Keratinocyte (primary cell): ENCODE measurements around the gene PI3. TPM values are rescaled to one million over a fixed set of nuclear protein-coding genes. Genes with fewer than 3 reads are reported as not detected.

Experiments
- DNase-seq: peaks from one replicate; pipeline ENCODE4 v3.0.0-alpha.2; 2011; ENCODE audit warnings: low read depth, missing footprints, low spot score
- FAIRE-seq: peaks from 2 replicates; lab custom pipeline; 2011; peaks lifted over from hg19 to GRCh38; lab: Jason Lieb, UNC
- H2AFZ ChIP-seq: 2 replicates; pipeline ENCODE4 v1.6.0; 2012; ENCODE audit warnings: low read length, control low read depth, inconsistent platforms; ENCODE audit not compliant: control insufficient read depth
- H3K27ac ChIP-seq: 2 replicates; pipeline ENCODE4 v1.5.1; 2011; ENCODE audit warnings: low read length; ENCODE audit not compliant: control insufficient read depth, insufficient read depth
- H3K27me3 ChIP-seq: 3 replicates; pipeline ENCODE4 v1.6.0; 2011; ENCODE audit warnings: low read length; ENCODE audit not compliant: control insufficient read depth, insufficient read depth; ENCODE audit errors: extremely low read depth
- H3K36me3 ChIP-seq, 2 experiments: 2 replicates in 1 of 2; 3 replicates in 1 of 2; pipeline ENCODE4 v1.5.1; 2011; ENCODE audit warnings: low read length in 2 of 2, mild to moderate bottlenecking in 1 of 2; ENCODE audit not compliant: control insufficient read depth in 2 of 2, insufficient read depth in 2 of 2; ENCODE audit errors: extremely low read depth in 1 of 2
- H3K4me1 ChIP-seq: 3 replicates; pipeline ENCODE4 v1.5.1; 2011; ENCODE audit warnings: low read length; ENCODE audit not compliant: control insufficient read depth, insufficient read depth; ENCODE audit errors: extremely low read depth
- H3K4me2 ChIP-seq: 3 replicates; pipeline ENCODE4 v1.6.0; 2011; ENCODE audit warnings: low read depth, low read length; ENCODE audit not compliant: control insufficient read depth, insufficient read depth; ENCODE audit errors: extremely low read depth
- H3K4me3 ChIP-seq, 3 experiments: fragments of 200-600 bp in 1 of 3; sonication (generic) in 1 of 3; 2 replicates in 2 of 3; 3 replicates in 1 of 3; pipeline ENCODE4 v1.5.1; 2011 to 2016; ENCODE audit warnings: low read length in 3 of 3, mild to moderate bottlenecking in 3 of 3, control low read depth in 2 of 3, inconsistent platforms in 1 of 3, low read depth in 1 of 3, mixed read lengths in 1 of 3, mixed run types in 1 of 3, moderate library complexity in 1 of 3; ENCODE audit not compliant: control insufficient read depth in 2 of 3, insufficient read depth in 2 of 3; ENCODE audit errors: extremely low read depth in 1 of 3
- H3K79me2 ChIP-seq: 2 replicates; pipeline ENCODE4 v1.6.0; 2012; ENCODE audit warnings: low read length; ENCODE audit not compliant: control insufficient read depth, insufficient read depth
- H3K9ac ChIP-seq: 3 replicates; pipeline ENCODE4 v1.6.0; 2011; ENCODE audit warnings: low read length; ENCODE audit not compliant: control insufficient read depth, insufficient read depth; ENCODE audit errors: extremely low read depth
- H3K9me1 ChIP-seq: 3 replicates; pipeline ENCODE4 v1.6.0; 2011; ENCODE audit warnings: low read length; ENCODE audit not compliant: control insufficient read depth, insufficient read depth; ENCODE audit errors: extremely low read depth
- H3K9me3 ChIP-seq: 2 replicates; pipeline ENCODE4 v1.5.1; 2012; ENCODE audit warnings: low read depth, low read length; ENCODE audit not compliant: control insufficient read depth
- H4K20me1 ChIP-seq: 3 replicates; pipeline ENCODE4 v1.6.0; 2011; ENCODE audit warnings: low read length; ENCODE audit not compliant: control insufficient read depth, insufficient read depth; ENCODE audit errors: extremely low read depth
- EZH2 ChIP-seq: IDR thresholded peaks from one replicate; pipeline ENCODE4 v1.6.1; 2012; ENCODE audit warnings: inconsistent platforms, mild to moderate bottlenecking, low read length, moderate library complexity
- dilution Hi-C: fragments of 300-500 bp; cut with MboI; formaldehyde crosslinking; loops from one replicate; pipeline ENCODE4 v1.7.0; 2020; ENCODE audit warnings: low sequenced_read_pairs; ENCODE audit not compliant: extremely low pct_ligation_motif_present
- polyA minus RNA-seq, 3 experiments: library from RNA; depleted of rRNA, polyadenylated mRNA; stranded (reverse); fragments of >200 nt; gene quantifications; 1 replicate in 1 of 3; 2 replicates in 1 of 3; 3 replicates in 1 of 3; pipeline ENCODE4 v1.2.3, GENCODE V29; 2011
- polyA plus RNA-seq, 5 experiments: library from polyadenylated mRNA; depleted of rRNA in 3 of 5; stranded (reverse) in 3 of 5; stranded (forward) in 1 of 5; unstranded in 1 of 5; fragments of >200 nt; gene quantifications; 1 replicate in 1 of 5; 2 replicates in 3 of 5; 3 replicates in 1 of 5; pipeline versions ENCODE4 v1.2.1 to v1.2.3, GENCODE V29; 2011 to 2012; ENCODE audit warnings: missing spikeins in 2 of 5, low read depth in 1 of 5, low replicate concordance in 1 of 5
- TF ChIP-seq, protein P1 (sequence below), 3 experiments: IDR thresholded peaks in 1 of 3; conservative IDR thresholded peaks in 1 of 3; optimal IDR thresholded peaks in 1 of 3; 2 replicates in 2 of 3; 3 replicates in 1 of 3; pipeline versions ENCODE3 to v1.5.1; 2011; ENCODE audit warnings: low read length in 3 of 3, mild to moderate bottlenecking in 3 of 3, moderate library complexity in 2 of 3, control low read depth in 1 of 3, inconsistent platforms in 1 of 3; ENCODE audit not compliant: insufficient read depth in 2 of 3; ENCODE audit errors: extremely low read depth in 1 of 3

The PI3 gene
- polyA plus RNA-seq = 46.4 to 226 TPM (median 71.1 TPM) in 3 replicates
- polyA plus RNA-seq (2011; ENCODE audit: low read depth) = 25.6 TPM
- 74.3 and 111 TPM in 2 replicates for polyA plus RNA-seq (2011; cell fraction: cytosol; rRNA removed)
- polyA plus RNA-seq (2011; cell fraction: nucleus; rRNA removed) = 162 and 263 TPM in 2 replicates
- 108 and 398 TPM in 2 replicates for polyA plus RNA-seq (2012; ENCODE audit: low replicate concordance)
- polyA minus RNA-seq = 83.7 to 115 TPM (median 91.0 TPM) in 3 replicates
- 36.3 TPM for polyA minus RNA-seq (2011; cell fraction: cytosol; rRNA and poly(A)+ RNA removed)
- 52.9 and 73.5 TPM in 2 replicates for polyA minus RNA-seq (2011; cell fraction: nucleus; rRNA and poly(A)+ RNA removed)

DNA sequence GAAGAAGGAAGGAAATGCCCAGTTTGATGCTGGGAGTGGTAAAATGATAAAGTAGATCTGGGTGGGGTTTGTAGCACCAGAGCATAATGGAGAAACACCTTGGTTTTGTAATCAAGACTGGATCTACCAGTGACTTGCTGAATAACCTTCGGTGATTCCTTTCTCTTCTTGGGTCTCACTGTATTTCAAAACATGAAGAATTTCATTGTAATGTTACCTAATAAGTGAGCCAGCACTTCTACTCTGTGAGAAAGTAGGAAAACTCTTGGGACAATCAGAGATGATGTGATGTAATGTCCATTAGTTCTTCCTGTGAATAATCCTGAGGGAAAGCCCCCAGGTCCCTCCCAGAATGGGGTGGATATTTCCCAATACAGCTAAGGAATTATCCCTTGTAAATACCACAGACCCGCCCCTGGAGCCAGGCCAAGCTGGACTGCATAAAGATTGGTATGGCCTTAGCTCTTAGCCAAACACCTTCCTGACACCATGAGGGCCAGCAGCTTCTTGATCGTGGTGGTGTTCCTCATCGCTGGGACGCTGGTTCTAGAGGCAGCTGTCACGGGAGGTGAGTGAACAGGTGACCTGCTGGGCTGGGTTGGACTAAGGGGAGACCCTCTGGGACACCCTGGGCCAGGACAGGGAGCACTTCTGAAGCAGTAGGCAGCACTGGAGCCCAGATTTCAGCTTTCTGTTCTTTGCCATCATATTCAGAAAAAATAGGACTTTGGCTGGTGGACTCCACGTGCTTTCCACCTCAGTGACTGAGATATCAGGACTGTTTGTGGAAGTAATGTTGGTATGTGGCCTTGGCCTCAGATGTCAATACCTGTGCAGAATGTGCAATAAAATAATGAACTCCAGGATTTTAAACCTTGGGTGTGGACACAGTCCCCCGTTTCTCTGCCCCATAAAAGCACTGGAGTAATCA lies at the start of gene PI3:
TSS of gene PI3 (plus strand) at position 469 of the 931 bp plus-strand sequence. CDS start at position 490, 21 bp downstream.
- no peak within 1 kb of the TSS for H3K27ac ChIP-seq
- no peaks in the 10 kb centered on the region for H3K79me2 ChIP-seq

DNA sequence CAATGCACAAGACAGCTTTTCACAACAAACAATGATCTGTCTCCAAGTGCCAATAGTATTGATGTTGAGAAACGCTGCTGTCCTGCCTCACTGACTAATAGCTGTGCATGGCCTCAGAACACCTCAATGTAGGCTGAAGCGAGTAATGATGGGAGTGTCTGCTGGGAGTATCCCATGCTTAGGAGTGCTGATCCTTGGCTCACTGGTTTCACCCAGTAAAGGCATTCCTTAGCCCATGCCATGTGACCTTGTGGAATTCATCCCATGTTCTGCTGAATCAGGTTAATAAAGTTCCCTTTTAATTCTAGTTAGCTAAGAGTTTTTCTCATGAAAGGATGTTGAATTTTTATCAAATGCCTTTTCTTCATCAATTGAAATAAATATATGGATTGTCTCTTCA lies 46.6 kb upstream of the PI3 start:
- FAIRE-seq (peak; percentile 52), DNase-seq (no peak)
- H3K79me2 ChIP-seq = no peaks in the 10 kb centered on the region
- H3K4me1 ChIP-seq = no peaks in the 10 kb centered on the region
- H4K20me1 ChIP-seq = no peaks in the 10 kb centered on the region
- no peaks in the 10 kb centered on the region for H3K9me1 ChIP-seq
- H3K27me3 ChIP-seq = peaks cover 6% of the 10 kb centered on the region
- no peaks in the 10 kb centered on the region for H3K9me3 ChIP-seq
- no peak overlapping the region for H3K4me2 ChIP-seq
- dilution Hi-C loops = no loop called here
- H3K4me3 ChIP-seq = no peak overlapping the region
- no peak overlapping the region for H3K27ac ChIP-seq
- TF ChIP-seq, protein P1, sequence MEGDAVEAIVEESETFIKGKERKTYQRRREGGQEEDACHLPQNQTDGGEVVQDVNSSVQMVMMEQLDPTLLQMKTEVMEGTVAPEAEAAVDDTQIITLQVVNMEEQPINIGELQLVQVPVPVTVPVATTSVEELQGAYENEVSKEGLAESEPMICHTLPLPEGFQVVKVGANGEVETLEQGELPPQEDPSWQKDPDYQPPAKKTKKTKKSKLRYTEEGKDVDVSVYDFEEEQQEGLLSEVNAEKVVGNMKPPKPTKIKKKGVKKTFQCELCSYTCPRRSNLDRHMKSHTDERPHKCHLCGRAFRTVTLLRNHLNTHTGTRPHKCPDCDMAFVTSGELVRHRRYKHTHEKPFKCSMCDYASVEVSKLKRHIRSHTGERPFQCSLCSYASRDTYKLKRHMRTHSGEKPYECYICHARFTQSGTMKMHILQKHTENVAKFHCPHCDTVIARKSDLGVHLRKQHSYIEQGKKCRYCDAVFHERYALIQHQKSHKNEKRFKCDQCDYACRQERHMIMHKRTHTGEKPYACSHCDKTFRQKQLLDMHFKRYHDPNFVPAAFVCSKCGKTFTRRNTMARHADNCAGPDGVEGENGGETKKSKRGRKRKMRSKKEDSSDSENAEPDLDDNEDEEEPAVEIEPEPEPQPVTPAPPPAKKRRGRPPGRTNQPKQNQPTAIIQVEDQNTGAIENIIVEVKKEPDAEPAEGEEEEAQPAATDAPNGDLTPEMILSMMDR (optimal IDR thresholded peaks at IDR 0.05 in 1 of 3, IDR thresholded peaks at IDR 0.05 in 1 of 3, conservative IDR thresholded peaks at IDR 0.05 in 1 of 3; ENCODE audit: extremely low read depth in 1 of 3, insufficient read depth in 2 of 3, low read length in 3 of 3) = no peak
- TF ChIP-seq EZH2 = no peak
- H2AFZ ChIP-seq = no peak overlapping the region
- no peaks in the 10 kb centered on the region for H3K36me3 ChIP-seq
- H3K9ac ChIP-seq = no peak overlapping the region

More for the DNA sequence above, at the start of gene PI3:
- DNase-seq (no peak), FAIRE-seq (no peak)
- Histone ChIP-seq H3K4me2 (no peak within 1 kb of the TSS), H3K27me3 (peaks cover 18% of the 10 kb centered on the region), H3K4me1 (no peaks in the 10 kb centered on the region), H4K20me1 (no peaks in the 10 kb centered on the region), H3K9me3 (no peaks in the 10 kb centered on the region), H3K9me1 (no peaks in the 10 kb centered on the region), H3K4me3 (no peak within 1 kb of the TSS), H2AFZ (no peak within 1 kb of the TSS), H3K36me3 (no peaks in the 10 kb centered on the region), H3K9ac (no peak within 1 kb of the TSS)
- TF ChIP-seq, protein P1 (optimal IDR thresholded peaks at IDR 0.05 in 1 of 3, IDR thresholded peaks at IDR 0.05 in 1 of 3, conservative IDR thresholded peaks at IDR 0.05 in 1 of 3; ENCODE audit: extremely low read depth in 1 of 3, insufficient read depth in 2 of 3, low read length in 3 of 3) = no peak
- no peak for TF ChIP-seq EZH2
- dilution Hi-C loops = no loop called here
